Choroid plexus epithelial cell (primary cell): ENCODE measurements around the gene ASXL3.
A peak's percentile ranks its signal among the peaks of the same experiment; 100 is the strongest.

Experiments
- DNase-seq: peaks from one replicate; pipeline ENCODE4 v3.0.0-alpha.2; 2010; ENCODE audit warnings: low read depth
- H3K4me3 ChIP-seq: 2 replicates; pipeline ENCODE4 v1.5.1; 2011; ENCODE audit warnings: low read depth, mild to moderate bottlenecking, control low read depth, low read length, moderate library complexity
- CTCF ChIP-seq: conservative IDR thresholded peaks from 2 replicates; pipeline ENCODE4 v1.5.1; 2011; ENCODE audit warnings: low read depth, mild to moderate bottlenecking, control low read depth, inconsistent platforms, low read length, moderate library complexity

ASXL3 gene

DNA sequence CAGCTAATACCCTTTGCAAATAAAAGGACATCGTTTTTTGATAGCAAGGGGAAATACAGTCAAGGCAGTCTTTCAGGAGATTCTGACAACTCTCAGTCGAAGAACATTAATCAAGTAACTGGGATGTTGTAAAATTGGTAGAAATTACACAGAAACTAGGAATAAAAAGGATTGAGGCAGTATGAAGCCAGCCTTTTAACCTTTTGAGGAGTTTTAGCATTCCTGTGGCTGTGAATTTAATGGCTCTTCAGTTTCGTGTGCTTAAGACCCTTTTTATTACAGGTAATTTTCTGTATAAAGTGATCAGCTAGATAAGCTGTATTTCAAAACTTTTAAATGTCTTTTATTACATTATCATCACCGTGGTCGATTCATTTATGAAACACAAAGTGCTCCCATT lies 91.6 kb downstream of the ASXL3 start:
- DNase-seq: no peak
- H3K4me3 ChIP-seq: no peak overlapping the region
- TF ChIP-seq CTCF: no peak

DNA sequence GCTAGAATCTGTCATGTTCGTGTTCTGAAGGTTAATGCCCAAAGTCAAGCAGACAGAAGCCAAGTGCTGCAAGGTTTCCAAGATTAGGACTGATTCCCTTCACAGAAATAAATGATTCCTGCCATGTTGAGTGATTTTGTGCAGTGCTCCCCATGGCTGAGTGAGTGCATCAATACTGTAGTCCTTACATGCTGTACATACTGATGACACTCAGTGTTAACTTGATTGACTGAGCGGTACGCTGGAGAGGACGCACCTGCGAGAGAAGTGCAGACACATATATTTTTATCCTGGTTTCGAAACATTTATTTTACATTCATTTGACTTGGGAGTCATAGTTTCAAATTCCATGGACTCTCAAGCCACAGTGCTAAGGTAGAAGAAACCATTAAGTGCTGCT lies 92.0 kb downstream of the ASXL3 start:
- TF ChIP-seq CTCF: no peak
- no peak overlapping the region for H3K4me3 ChIP-seq
- DNase-seq: no peak

DNA sequence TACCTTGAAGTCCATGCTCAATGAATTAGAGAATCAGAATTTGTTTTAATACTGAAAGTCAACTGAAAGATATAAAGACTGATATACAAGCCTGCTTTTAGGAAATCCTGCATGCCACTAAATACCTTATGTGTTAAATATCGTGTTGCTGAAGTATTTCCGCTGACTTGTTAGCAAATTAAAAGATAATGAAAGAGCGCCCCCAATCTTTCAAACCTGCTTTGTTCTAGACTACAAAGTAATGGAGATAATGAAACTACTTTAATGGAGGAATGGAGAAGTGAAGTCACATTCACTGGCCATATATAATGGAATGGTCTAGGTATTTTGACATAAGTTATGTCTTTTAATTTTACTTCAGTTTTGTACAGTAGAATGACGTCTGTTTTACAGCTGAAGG lies 95.7 kb downstream of the ASXL3 start:
- TF ChIP-seq CTCF: no peak
- peak; percentile 7 for DNase-seq
- no peak overlapping the region for H3K4me3 ChIP-seq

DNA sequence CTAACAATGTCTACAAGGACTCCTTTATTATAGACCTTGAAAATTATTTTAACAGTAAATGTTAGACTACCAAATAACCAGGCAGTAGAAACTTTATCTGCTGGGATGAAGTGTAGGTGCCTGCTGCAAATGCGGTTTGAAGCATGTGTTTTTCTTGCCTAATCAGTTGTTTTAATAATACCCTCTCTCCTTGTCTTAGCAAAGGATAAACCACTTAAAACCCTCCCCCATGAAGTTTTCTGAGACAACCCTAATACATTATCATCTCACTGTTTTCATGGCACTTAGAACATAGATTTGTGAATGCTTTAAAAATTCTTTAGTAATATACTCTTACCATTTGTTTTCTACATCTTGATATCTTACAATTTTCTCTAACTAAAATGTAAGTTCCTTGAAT lies 98.6 kb downstream of the ASXL3 start:
- H3K4me3 ChIP-seq: no peak overlapping the region
- no peak for DNase-seq
- TF ChIP-seq CTCF: no peak

- no peak for DNase-seq
- no peak for TF ChIP-seq CTCF
- H3K4me3 ChIP-seq: no peak overlapping the region
These were observed 99.9 kb downstream of the ASXL3 start for GRCh38 chr18:33677891-33678290.

DNA sequence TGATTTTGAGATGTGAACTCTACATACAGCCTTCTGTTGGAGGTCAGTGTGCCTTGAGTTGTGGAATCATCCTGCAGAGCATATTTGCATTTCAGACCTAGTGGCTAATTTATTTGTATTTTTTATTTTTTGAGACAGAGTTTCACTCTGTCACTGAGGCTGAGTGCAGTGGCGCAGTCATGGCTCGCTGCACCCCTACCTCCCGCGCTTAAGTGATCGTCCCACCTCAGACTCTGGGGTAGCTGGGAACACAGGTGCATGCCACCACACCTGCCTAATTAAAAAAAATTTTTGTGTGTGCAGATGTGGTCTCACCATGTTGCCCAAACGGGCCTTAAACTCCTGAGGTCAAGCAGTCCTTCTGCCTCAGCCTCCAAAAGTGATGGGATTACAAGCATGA lies 104.4 kb downstream of the ASXL3 start:
- no peak overlapping the region for H3K4me3 ChIP-seq
- TF ChIP-seq CTCF: no peak
- DNase-seq: no peak

DNA sequence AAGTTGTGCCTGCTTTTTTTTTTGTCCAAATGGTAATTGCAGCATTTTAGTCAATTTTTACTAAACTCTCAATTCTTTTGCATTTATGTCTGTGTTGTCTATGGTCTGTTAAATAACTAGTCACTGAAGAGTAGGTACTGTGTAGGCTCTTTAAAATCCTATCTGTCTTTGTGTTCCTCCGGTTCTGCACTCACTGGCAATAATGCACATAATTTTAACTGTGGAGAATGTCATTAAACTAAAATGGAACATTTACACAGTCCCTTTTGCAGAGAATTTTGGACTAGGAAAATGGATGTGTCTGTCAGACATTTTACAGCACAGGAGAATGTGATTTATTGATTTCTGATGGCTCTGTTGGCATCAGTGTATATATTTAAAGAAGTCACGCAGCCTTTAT lies 116.6 kb downstream of the ASXL3 start:
- H3K4me3 ChIP-seq: no peak overlapping the region
- no peak for DNase-seq
- no peak for TF ChIP-seq CTCF
